ENCODE data around the gene TIMM10B. TPM values are rescaled to one million over a fixed set of nuclear protein-coding genes. Genes with fewer than 3 reads are reported as not detected.

Gene TIMM10B
- total RNA-seq, 1 experiment from 2014 or later = 26.4 TPM

- ATAC-seq = no peak
- Histone ChIP-seq H3K27ac (ENCODE audit: low read length) (no peak overlapping the region), H3F3A (ENCODE audit: low read length, unreplicated experiment) (no peaks in the 10 kb centered on the region), H3K27me3 (ENCODE audit: low read length) (no peaks in the 10 kb centered on the region), H3K4me3 (ENCODE audit: low read length) (no peak overlapping the region), H3K79me2 (ENCODE audit: low read length) (no peaks in the 10 kb centered on the region), H3K9ac (ENCODE audit: low read length) (no peak overlapping the region), H3K9me3 (ENCODE audit: low read length) (no peaks in the 10 kb centered on the region), H3K4me1 (ENCODE audit: insufficient read depth, low read length) (no peaks in the 10 kb centered on the region), H3K4me2 (ENCODE audit: low read length) (no peak overlapping the region), H3K9me2 (replicated peaks; ENCODE audit: low read length) (no peaks in the 10 kb centered on the region), H2AFZ (ENCODE audit: low read length) (no peak overlapping the region), H4K20me1 (ENCODE audit: low read length) (no peaks in the 10 kb centered on the region), H3K36me3 (ENCODE audit: low read depth, low read length) (no peaks in the 10 kb centered on the region)
- no peak for DNase-seq
- no peak for TF ChIP-seq EZH2 (IDR thresholded peaks at IDR 0.05; ENCODE audit: low read length, unreplicated experiment)
- TF ChIP-seq EZH2phosphoT487 (IDR thresholded peaks at IDR 0.05; ENCODE audit: borderline replicate concordance, low read length) = no peak
- TF ChIP-seq, protein P1, sequence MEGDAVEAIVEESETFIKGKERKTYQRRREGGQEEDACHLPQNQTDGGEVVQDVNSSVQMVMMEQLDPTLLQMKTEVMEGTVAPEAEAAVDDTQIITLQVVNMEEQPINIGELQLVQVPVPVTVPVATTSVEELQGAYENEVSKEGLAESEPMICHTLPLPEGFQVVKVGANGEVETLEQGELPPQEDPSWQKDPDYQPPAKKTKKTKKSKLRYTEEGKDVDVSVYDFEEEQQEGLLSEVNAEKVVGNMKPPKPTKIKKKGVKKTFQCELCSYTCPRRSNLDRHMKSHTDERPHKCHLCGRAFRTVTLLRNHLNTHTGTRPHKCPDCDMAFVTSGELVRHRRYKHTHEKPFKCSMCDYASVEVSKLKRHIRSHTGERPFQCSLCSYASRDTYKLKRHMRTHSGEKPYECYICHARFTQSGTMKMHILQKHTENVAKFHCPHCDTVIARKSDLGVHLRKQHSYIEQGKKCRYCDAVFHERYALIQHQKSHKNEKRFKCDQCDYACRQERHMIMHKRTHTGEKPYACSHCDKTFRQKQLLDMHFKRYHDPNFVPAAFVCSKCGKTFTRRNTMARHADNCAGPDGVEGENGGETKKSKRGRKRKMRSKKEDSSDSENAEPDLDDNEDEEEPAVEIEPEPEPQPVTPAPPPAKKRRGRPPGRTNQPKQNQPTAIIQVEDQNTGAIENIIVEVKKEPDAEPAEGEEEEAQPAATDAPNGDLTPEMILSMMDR (conservative IDR thresholded peaks at IDR 0.05; ENCODE audit: low read depth, low read length) = no peak
- intact Hi-C loops (cut with micrococcal nuclease) = loop anchor here (2.0 kb wide), 1 partner anchor 14 kb away; no protein-coding TSS in a partner anchor
- POLR2A ChIA-PET (ENCODE audit: unreplicated experiment) = no interaction called here
- no TSS peak for BruUV-seq (replicated peaks)
- CTCF ChIA-PET = no interaction called here
Measured at GRCh38 chr11:6502382-6502781, 21.1 kb downstream of the TIMM10B start.

- H3K9ac ChIP-seq (ENCODE audit: low read length) = no peak overlapping the region
- H4K20me1 ChIP-seq (ENCODE audit: low read length) = no peaks in the 10 kb centered on the region
- H2AFZ ChIP-seq (ENCODE audit: low read length) = no peak overlapping the region
- H3K9me2 ChIP-seq (replicated peaks; ENCODE audit: low read length) = no peaks in the 10 kb centered on the region
- intact Hi-C loops (cut with micrococcal nuclease) = no loop called here
- no peak for TF ChIP-seq EZH2phosphoT487 (IDR thresholded peaks at IDR 0.05; ENCODE audit: borderline replicate concordance, low read length)
- TF ChIP-seq EZH2 (IDR thresholded peaks at IDR 0.05; ENCODE audit: low read length, unreplicated experiment) = no peak
- TF ChIP-seq, protein P1 (conservative IDR thresholded peaks at IDR 0.05; ENCODE audit: low read depth, low read length) = no peak
- POLR2A ChIA-PET (ENCODE audit: unreplicated experiment) = no interaction called here
- CTCF ChIA-PET = interaction anchor here (0.6 kb wide), 1 partner anchor 78 kb away, joined by 3 read pairs; no protein-coding TSS in a partner anchor
- H3K4me3 ChIP-seq (ENCODE audit: low read length) = no peak overlapping the region
- BruUV-seq (replicated peaks) = no TSS peak
- DNase-seq (no peak), ATAC-seq (no peak)
- no peaks in the 10 kb centered on the region for H3K4me1 ChIP-seq (ENCODE audit: insufficient read depth, low read length)
- no peak overlapping the region for H3K27ac ChIP-seq (ENCODE audit: low read length)
- no peaks in the 10 kb centered on the region for H3F3A ChIP-seq (ENCODE audit: low read length, unreplicated experiment)
- H3K36me3 ChIP-seq (ENCODE audit: low read depth, low read length) = no peaks in the 10 kb centered on the region
- no peaks in the 10 kb centered on the region for H3K79me2 ChIP-seq (ENCODE audit: low read length)
- no peak overlapping the region for H3K4me2 ChIP-seq (ENCODE audit: low read length)
- H3K27me3 ChIP-seq (ENCODE audit: low read length) = no peaks in the 10 kb centered on the region
- H3K9me3 ChIP-seq (ENCODE audit: low read length) = no peaks in the 10 kb centered on the region
Measured at GRCh38 chr11:6504166-6504565, 22.9 kb downstream of the TIMM10B start.

DNA sequence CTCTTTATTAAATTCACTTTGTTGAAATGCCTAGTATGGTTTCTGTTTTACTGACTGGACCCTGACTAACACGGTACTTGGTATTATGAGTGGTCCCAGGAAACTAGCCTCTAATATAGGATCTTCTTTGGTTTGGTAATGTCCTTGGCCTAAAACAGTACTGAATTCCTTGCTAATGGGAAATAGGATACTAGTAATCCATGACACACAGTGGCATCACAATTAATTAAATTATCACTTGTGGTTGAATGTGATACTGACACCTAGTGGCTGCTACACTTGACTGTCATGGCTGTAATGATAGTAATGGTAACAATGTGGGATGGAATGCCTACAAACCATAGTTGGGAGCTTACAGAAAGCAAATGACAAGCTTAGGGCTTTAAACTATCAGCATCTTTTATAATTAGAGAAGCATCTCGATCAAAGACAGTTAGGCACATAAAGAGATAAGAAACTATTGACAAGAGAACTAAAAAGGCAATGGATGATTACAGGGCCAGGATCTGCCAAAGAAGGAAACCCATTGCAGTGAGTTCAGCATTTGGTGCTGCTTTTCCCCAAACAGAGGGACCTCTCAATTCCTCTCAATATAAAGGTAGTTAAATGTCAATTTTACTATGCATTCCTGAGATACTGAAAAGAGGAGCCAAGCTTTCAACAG, 24.4 kb downstream of the TIMM10B start:
- H3K27ac ChIP-seq (ENCODE audit: low read length) = no peak overlapping the region
- no peak overlapping the region for H3K4me3 ChIP-seq (ENCODE audit: low read length)
- ChIA-PET POLR2A (ENCODE audit: unreplicated experiment) (interaction anchor here (0.6 kb wide), 1 partner anchor 24 kb away, joined by 3 read pairs; the partner anchor contains the start of genes ARFIP2 and TIMM10B), CTCF (interaction anchor here (1.9 kb wide), 1 partner anchor 126 kb away, joined by 13 read pairs; no protein-coding TSS in a partner anchor)
- no peaks in the 10 kb centered on the region for H3K9me3 ChIP-seq (ENCODE audit: low read length)
- H3F3A ChIP-seq (ENCODE audit: low read length, unreplicated experiment) = no peaks in the 10 kb centered on the region
- H3K36me3 ChIP-seq (ENCODE audit: low read depth, low read length) = no peaks in the 10 kb centered on the region
- no peak overlapping the region for H2AFZ ChIP-seq (ENCODE audit: low read length)
- H3K9ac ChIP-seq (ENCODE audit: low read length) = no peak overlapping the region
- no peaks in the 10 kb centered on the region for H3K9me2 ChIP-seq (replicated peaks; ENCODE audit: low read length)
- ATAC-seq (peak; percentile 85), DNase-seq (peak; percentile 58)
- TF ChIP-seq EZH2phosphoT487 (IDR thresholded peaks at IDR 0.05; ENCODE audit: borderline replicate concordance, low read length) = no peak
- TF ChIP-seq, protein P1 (conservative IDR thresholded peaks at IDR 0.05; ENCODE audit: low read depth, low read length) = peak; percentile 87
- TF ChIP-seq EZH2 (IDR thresholded peaks at IDR 0.05; ENCODE audit: low read length, unreplicated experiment) = no peak
- no peaks in the 10 kb centered on the region for H4K20me1 ChIP-seq (ENCODE audit: low read length)
- no peak overlapping the region for H3K4me2 ChIP-seq (ENCODE audit: low read length)
- no peaks in the 10 kb centered on the region for H3K27me3 ChIP-seq (ENCODE audit: low read length)
- no peaks in the 10 kb centered on the region for H3K4me1 ChIP-seq (ENCODE audit: insufficient read depth, low read length)
- no peaks in the 10 kb centered on the region for H3K79me2 ChIP-seq (ENCODE audit: low read length)
- BruUV-seq (replicated peaks) = no TSS peak
- intact Hi-C loops (cut with micrococcal nuclease) = loop anchor here (1.0 kb wide), 3 partner anchors 29 to 126 kb away; no protein-coding TSS in a partner anchor

All from PC-3 (cell line).